Activated T-helper 2 cell treated with anti-CD3 and anti-CD28 coated beads, Interferon-gamma antibody, Interleukin-2, Interleukin-4, amounts not matched to agents 10 μg/mL and 5 μg/mL and 100 μg/mL, durations not matched to agents 14 hours and 24 hours and 36 hours (primary cell): Measurements from ENCODE around the gene SLC35F4. TPM values are rescaled to one million over a fixed set of nuclear protein-coding genes. Genes with fewer than 3 reads are reported as not detected.

Source experiments
- DNase-seq: peaks from one replicate; pipeline ENCODE4 v3.0.0; 2021; ENCODE audit warnings: low spot score
- H3K27ac Mint-ChIP-seq: one replicate; pipeline ENCODE4 v1.8.0; 2021; ENCODE audit warnings: mixed read lengths
- H3K27me3 Mint-ChIP-seq: one replicate; pipeline ENCODE4 v1.8.0; 2021; ENCODE audit warnings: low read depth, mixed read lengths
- H3K36me3 Mint-ChIP-seq: one replicate; pipeline ENCODE4 v1.8.0; 2021; ENCODE audit warnings: low read depth, mixed read lengths
- H3K4me1 Mint-ChIP-seq: one replicate; pipeline ENCODE4 v1.8.0; 2021; ENCODE audit warnings: low read depth, mixed read lengths
- H3K4me3 Mint-ChIP-seq: one replicate; pipeline ENCODE4 v1.8.0; 2021; ENCODE audit warnings: low read depth, mild to moderate bottlenecking, moderate library complexity, mixed read lengths
- H3K9me3 Mint-ChIP-seq: one replicate; pipeline ENCODE4 v1.8.0; 2021; ENCODE audit warnings: mixed read lengths
- intact Hi-C: fragments of 100-400 bp; cut with micrococcal nuclease; formaldehyde crosslinking; loops from one replicate; pipeline ENCODE4 v1.15.1; 2023
- total RNA-seq: library from RNA; stranded (reverse); gene quantifications from 2 replicates; pipeline ENCODE4 v1.2.3, GENCODE V29; 2022

The SLC35F4 gene
- total RNA-seq, 1 donor from 2014 or later = not detected

GRCh38 chr14:57692671-57693070, 173.2 kb downstream of the SLC35F4 start:
- H3K36me3 Mint-ChIP-seq = no peaks in the 10 kb centered on the region
- H3K27ac Mint-ChIP-seq = no peak overlapping the region
- intact Hi-C loops = loop anchor here (5.0 kb wide), 1 partner anchor 380 kb away; no protein-coding TSS in a partner anchor
- no peaks in the 10 kb centered on the region for H3K9me3 Mint-ChIP-seq
- H3K4me1 Mint-ChIP-seq = no peaks in the 10 kb centered on the region
- no peak for DNase-seq
- no peak overlapping the region for H3K4me3 Mint-ChIP-seq
- H3K27me3 Mint-ChIP-seq = no peaks in the 10 kb centered on the region

DNA sequence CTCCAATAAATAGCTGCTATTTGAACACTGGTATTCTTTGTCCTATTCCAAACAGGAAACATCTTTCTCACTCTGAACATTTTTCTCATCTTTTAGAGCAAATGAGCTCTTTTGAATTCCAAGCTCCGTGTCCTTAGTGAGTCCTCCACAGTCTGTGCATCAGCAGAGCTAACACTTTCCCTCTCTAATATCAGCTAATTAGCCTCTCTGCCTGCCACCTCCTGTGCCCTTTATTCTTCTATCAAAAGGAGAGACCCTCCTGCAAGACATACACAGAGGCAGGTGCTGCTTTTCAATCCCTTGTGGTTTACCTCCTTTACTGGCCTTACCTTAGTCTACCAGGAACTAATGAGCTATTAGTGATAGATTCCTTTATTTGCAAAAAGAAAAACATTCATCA, 178.5 kb downstream of the SLC35F4 start:
- Mint-ChIP-seq H3K27ac (no peak overlapping the region), H3K36me3 (no peaks in the 10 kb centered on the region), H3K4me1 (no peaks in the 10 kb centered on the region), H3K9me3 (no peaks in the 10 kb centered on the region), H3K4me3 (no peak overlapping the region), H3K27me3 (no peaks in the 10 kb centered on the region)
- no peak for DNase-seq
- intact Hi-C loops = no loop called here

DNA sequence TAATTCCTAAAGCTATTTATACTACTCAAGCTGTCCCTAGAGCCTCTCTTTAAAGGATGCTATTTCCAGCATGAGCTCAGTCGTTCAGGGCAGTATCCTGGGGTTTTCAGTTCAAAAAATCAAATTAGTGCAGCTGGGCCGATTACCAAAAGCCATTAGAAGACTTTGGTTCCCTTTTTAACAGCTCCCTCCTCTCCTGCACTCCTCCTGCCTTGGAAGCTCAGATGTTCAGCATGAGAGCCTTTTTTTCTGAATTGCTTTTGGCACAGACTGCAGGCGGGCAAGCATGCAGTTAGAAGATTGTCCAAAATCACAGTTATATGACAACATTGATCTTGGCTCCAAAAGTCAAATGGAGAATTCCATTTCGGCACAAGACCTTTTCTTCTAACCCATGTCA, 179.6 kb downstream of the SLC35F4 start:
- intact Hi-C loops = no loop called here
- Mint-ChIP-seq H3K36me3 (no peaks in the 10 kb centered on the region), H3K27ac (no peak overlapping the region)

GRCh38 chr14:57671021-57671420, 194.9 kb downstream of the SLC35F4 start:
- DNase-seq = no peak
- H3K27me3 Mint-ChIP-seq = no peaks in the 10 kb centered on the region
- intact Hi-C loops = no loop called here
- no peaks in the 10 kb centered on the region for H3K36me3 Mint-ChIP-seq
- H3K4me1 Mint-ChIP-seq = no peaks in the 10 kb centered on the region
- H3K4me3 Mint-ChIP-seq = no peak overlapping the region
- peaks cover 5% of the 10 kb centered on the region for H3K9me3 Mint-ChIP-seq
- no peak overlapping the region for H3K27ac Mint-ChIP-seq

More for the DNA sequence above, 179.6 kb downstream of the SLC35F4 start:
- Mint-ChIP-seq H3K27me3 (no peaks in the 10 kb centered on the region), H3K4me1 (no peaks in the 10 kb centered on the region), H3K4me3 (no peak overlapping the region), H3K9me3 (no peaks in the 10 kb centered on the region)
- no peak for DNase-seq

DNA sequence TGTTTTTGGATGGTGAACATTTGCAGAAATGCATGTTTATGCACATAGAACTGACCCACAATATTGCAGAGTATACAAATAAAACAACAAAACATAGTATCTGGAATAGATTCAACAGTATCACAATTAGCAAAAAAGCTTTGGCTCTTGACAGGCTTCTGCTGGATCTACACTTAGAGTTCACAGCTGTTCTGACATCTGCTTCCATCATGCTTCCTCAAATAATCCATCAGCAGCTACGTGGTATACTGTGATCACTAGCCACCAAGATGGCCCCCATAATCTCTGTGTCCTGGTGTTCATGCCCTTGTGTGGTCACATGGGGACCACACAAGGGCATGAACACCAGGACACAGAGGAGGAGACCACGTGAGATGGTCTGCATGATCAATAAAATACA, 205.7 kb downstream of the SLC35F4 start:
- DNase-seq = no peak
- no peaks in the 10 kb centered on the region for H3K9me3 Mint-ChIP-seq

GRCh38 chr14:57659052-57659451, 206.8 kb downstream of the SLC35F4 start:
- intact Hi-C loops = no loop called here
- Mint-ChIP-seq H3K36me3 (no peaks in the 10 kb centered on the region), H3K27me3 (no peaks in the 10 kb centered on the region), H3K4me1 (no peaks in the 10 kb centered on the region), H3K9me3 (no peaks in the 10 kb centered on the region), H3K27ac (no peak overlapping the region), H3K4me3 (no peak overlapping the region)
- no peak for DNase-seq

More for the DNA sequence above, 205.7 kb downstream of the SLC35F4 start:
- Mint-ChIP-seq H3K36me3 (no peaks in the 10 kb centered on the region), H3K27me3 (no peaks in the 10 kb centered on the region), H3K4me1 (no peaks in the 10 kb centered on the region), H3K27ac (no peak overlapping the region), H3K4me3 (no peak overlapping the region)
- intact Hi-C loops = no loop called here

- H3K4me1 Mint-ChIP-seq = no peaks in the 10 kb centered on the region
- intact Hi-C loops = no loop called here
- no peak for DNase-seq
- H3K9me3 Mint-ChIP-seq = no peaks in the 10 kb centered on the region
- H3K27ac Mint-ChIP-seq = no peak overlapping the region
- no peaks in the 10 kb centered on the region for H3K27me3 Mint-ChIP-seq
- no peak overlapping the region for H3K4me3 Mint-ChIP-seq
- H3K36me3 Mint-ChIP-seq = no peaks in the 10 kb centered on the region
Observed at GRCh38 chr14:57657487-57657886, 208.4 kb downstream of the SLC35F4 start.

DNA sequence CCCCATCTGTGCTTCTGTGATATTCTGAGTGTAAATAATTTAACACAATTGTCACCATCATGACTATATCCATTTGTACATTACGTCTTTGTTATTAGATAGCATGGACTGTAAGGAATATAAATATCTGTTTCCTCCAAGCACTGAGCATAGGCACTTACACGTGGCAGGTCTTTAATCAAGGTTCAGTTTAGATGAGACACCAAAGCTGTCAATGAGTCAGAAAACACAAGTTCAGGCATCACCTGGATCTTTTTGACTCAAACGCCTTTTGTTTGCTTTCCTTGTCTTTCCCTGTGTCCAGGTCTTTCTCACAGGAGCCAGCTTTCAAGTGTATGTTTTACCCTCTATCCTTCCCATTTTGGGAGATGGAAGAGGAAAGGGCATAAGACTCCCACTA, 209.0 kb downstream of the SLC35F4 start:
- no peak overlapping the region for H3K27ac Mint-ChIP-seq
- H3K4me1 Mint-ChIP-seq = no peaks in the 10 kb centered on the region
- no peaks in the 10 kb centered on the region for H3K36me3 Mint-ChIP-seq
- no peaks in the 10 kb centered on the region for H3K27me3 Mint-ChIP-seq
- H3K9me3 Mint-ChIP-seq = no peaks in the 10 kb centered on the region
- intact Hi-C loops = no loop called here
- DNase-seq = no peak
- H3K4me3 Mint-ChIP-seq = no peak overlapping the region

GRCh38 chr14:57652769-57653168, 213.1 kb downstream of the SLC35F4 start:
- DNase-seq = no peak
- H3K27me3 Mint-ChIP-seq = no peaks in the 10 kb centered on the region
- intact Hi-C loops = no loop called here
- H3K4me1 Mint-ChIP-seq = no peaks in the 10 kb centered on the region
- H3K36me3 Mint-ChIP-seq = no peaks in the 10 kb centered on the region
- H3K9me3 Mint-ChIP-seq = no peaks in the 10 kb centered on the region
- H3K27ac Mint-ChIP-seq = no peak overlapping the region
- H3K4me3 Mint-ChIP-seq = no peak overlapping the region

DNA sequence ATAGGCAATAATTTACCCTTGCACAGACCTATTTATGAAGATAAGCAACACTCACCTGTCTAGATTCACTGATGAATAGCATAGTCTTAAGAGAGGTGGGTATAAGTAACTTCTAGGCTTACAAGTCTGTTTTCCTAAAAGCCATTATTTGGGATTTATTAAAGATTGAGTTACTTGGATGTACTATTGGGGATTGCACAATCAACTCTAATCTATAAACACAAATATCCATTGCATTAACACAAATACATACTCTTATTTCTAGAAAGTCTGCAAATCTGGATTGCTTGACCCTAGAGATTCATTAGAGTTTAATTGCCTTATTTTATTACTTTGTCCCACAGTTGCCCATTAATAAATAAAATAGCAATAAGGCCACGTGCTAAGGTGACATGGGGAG, 224.1 kb downstream of the SLC35F4 start:
- no peaks in the 10 kb centered on the region for H3K36me3 Mint-ChIP-seq
- intact Hi-C loops = no loop called here
- no peak overlapping the region for H3K27ac Mint-ChIP-seq
- no peak for DNase-seq
- H3K27me3 Mint-ChIP-seq = no peaks in the 10 kb centered on the region
- peaks cover 6% of the 10 kb centered on the region for H3K9me3 Mint-ChIP-seq
- H3K4me3 Mint-ChIP-seq = no peak overlapping the region
- no peaks in the 10 kb centered on the region for H3K4me1 Mint-ChIP-seq

DNA sequence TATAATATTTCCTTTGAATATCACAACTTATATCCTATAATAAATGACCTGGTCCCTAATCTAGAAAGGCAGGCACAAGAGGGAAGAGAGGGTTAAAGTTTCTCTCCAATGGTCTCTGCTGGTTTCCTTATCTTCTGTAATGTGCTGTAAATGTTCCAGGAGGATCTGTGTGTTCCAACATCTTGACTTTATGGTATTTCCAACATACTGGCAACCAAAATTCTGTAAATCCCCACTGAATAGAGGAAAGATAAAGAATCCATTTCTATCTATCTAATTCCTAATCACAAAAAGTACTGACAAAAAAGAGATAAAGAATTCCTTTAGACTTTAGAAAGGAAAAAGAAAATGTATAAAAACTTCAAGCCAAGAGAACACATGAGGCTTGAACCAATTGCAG, 225.9 kb downstream of the SLC35F4 start:
- no peaks in the 10 kb centered on the region for H3K27me3 Mint-ChIP-seq
- H3K27ac Mint-ChIP-seq = no peak overlapping the region
- H3K4me1 Mint-ChIP-seq = no peaks in the 10 kb centered on the region
- DNase-seq = no peak
- intact Hi-C loops = no loop called here
- no peaks in the 10 kb centered on the region for H3K9me3 Mint-ChIP-seq
- H3K4me3 Mint-ChIP-seq = no peak overlapping the region
- no peaks in the 10 kb centered on the region for H3K36me3 Mint-ChIP-seq

DNA sequence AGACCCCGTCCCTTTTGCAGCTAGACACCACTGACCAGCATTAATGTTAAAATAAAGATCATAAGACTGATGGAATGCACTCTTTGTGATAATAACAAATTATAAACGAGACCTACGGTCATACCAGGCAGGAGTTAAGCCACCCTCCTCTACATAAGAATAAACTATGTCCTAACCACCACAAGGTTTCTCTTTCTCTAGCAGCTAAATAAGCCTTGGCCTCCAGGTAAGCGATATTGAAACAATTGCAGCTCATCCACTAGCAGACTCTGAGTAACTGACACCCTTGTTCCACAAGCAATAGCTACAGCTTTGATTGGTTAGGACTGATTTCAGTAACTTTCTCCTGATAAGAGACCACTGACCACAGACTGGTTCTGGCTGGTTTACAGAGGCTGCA, 228.0 kb downstream of the SLC35F4 start:
- Mint-ChIP-seq H3K27me3 (no peaks in the 10 kb centered on the region), H3K4me1 (no peaks in the 10 kb centered on the region), H3K4me3 (no peak overlapping the region), H3K36me3 (no peaks in the 10 kb centered on the region), H3K9me3 (peaks cover 3% of the 10 kb centered on the region), H3K27ac (no peak overlapping the region)
- intact Hi-C loops = no loop called here
- no peak for DNase-seq

- Mint-ChIP-seq H3K4me3 (no peak overlapping the region), H3K9me3 (peaks cover 3% of the 10 kb centered on the region), H3K36me3 (no peaks in the 10 kb centered on the region), H3K4me1 (no peaks in the 10 kb centered on the region), H3K27me3 (no peaks in the 10 kb centered on the region), H3K27ac (no peak overlapping the region)
- DNase-seq = no peak
- intact Hi-C loops = no loop called here
Observed at GRCh38 chr14:57634335-57634734, 231.6 kb downstream of the SLC35F4 start.

DNA sequence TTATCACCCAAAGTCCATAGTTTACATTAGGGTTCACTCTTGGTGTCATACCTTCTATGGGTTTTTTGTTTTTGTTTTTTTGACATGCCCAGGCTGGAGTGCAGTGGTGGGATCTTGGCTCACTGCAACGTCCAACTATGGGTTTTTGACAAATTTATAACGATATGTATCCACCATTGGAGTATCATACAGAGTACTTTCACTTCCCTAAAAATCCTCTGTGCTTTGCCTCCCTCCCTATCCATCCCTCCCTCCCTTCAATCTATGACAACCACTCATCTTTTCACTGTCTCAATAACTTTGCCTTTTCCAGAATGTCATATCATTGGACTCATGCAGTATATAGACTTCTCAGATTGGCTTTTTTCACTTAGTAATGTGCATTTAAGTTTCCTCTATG, 233.2 kb downstream of the SLC35F4 start:
- H3K27ac Mint-ChIP-seq = no peak overlapping the region
- no peaks in the 10 kb centered on the region for H3K4me1 Mint-ChIP-seq
- intact Hi-C loops = no loop called here
- no peak for DNase-seq
- H3K36me3 Mint-ChIP-seq = no peaks in the 10 kb centered on the region
- H3K4me3 Mint-ChIP-seq = no peak overlapping the region
- H3K27me3 Mint-ChIP-seq = no peaks in the 10 kb centered on the region
- peaks cover 3% of the 10 kb centered on the region for H3K9me3 Mint-ChIP-seq
